GM11168 (cell line): ENCODE data around the gene CLCN7.

Experiments used
- in situ Hi-C: fragments of 300-500 bp; cut with MboI; formaldehyde crosslinking; loops from one replicate; pipeline ENCODE4 v1.12.0; 2022; ENCODE audit warnings: low sequenced_read_pairs; ENCODE audit not compliant: unreplicated experiment

The CLCN7 gene

DNA sequence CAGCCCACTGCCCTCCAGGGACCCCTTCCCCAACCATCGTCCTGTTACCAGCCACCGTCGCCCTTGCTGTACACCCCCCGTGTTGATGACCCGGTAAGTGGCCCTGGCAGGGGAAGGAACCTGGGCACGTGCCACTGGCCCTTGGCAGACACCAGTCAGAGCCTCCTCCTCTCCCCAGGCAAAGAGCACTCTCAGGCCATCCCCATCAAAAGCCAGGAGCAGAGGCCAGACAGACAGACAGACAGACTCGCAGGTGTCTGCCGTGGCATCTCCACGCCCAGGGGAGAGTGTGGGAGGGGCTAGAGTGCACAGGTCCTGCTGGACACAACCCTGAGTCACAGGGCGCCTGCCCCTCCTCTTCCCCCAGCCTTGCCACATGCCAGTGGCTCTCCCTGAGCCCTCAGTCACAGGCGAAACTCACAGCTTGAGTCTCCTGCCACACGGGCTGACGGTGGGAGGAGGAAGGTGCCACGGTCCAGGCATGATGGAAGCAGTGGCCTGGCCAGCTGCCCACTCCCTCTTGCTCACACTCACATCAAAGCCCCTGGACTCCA is 7.8 kb downstream of the CLCN7 start:
- in situ Hi-C loops: no loop called here

- in situ Hi-C loops: no loop called here
These were observed 8.8 kb downstream of the CLCN7 start for GRCh38 chr16:1466054-1466453.

- in situ Hi-C loops: no loop called here
These were observed 9.3 kb downstream of the CLCN7 start for GRCh38 chr16:1465567-1465915.

GRCh38 chr16:1464894-1465566 is 9.8 kb downstream of the CLCN7 start:
- in situ Hi-C loops: no loop called here

GRCh38 chr16:1464196-1464893 is 10.5 kb downstream of the CLCN7 start:
- in situ Hi-C loops: no loop called here

GRCh38 chr16:1461146-1461545 is 13.7 kb downstream of the CLCN7 start:
- in situ Hi-C loops: no loop called here

DNA sequence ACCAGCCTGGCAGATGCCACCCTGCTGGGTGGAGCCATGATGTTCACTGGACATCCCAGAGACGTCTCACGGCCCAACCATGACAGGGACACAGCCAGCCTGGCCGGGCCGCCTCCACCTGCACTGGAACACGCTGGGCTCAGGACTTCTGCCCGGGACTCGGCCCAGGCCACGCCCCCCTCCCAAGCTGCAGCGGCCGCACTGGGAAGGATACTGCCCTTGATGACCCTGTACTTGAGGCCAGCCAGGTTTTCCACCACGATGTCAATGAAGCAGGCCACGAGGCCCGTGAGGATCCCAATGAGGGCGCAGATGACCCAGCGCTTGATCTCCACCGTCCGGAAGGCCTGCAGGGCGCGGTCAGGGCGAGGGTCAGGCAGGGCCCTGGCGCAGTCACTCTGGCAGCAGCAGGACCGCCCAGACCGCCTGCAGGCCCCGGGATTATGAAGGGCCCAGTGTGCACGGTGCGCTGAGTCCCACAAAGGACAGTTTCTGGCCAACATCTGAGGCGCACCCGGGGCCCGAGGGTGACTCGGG is 14.2 kb downstream of the CLCN7 start:
- in situ Hi-C loops: no loop called here

DNA sequence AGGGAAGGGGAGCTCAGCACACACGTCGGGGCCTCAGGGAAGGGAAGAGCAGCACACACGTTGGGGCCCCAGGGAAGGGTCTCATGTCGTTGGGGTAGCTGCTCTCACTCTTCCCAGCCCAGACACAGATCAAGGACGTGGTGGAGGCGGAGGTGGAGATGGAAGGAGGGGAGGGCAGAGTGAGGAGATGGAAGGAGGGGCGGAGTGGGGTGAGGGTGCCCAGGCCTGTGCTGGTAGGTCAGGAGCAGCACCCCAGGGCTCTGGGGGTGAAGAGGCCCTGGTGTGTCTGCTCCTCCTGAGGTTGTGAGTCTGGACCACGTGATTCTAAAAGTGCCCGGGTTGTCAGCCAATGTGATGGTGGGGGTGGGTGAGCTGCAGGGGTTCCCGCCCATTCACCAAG is 14.9 kb downstream of the CLCN7 start:
- in situ Hi-C loops: no loop called here

GRCh38 chr16:1458977-1459341 is 15.9 kb downstream of the CLCN7 start:
- in situ Hi-C loops: no loop called here

DNA sequence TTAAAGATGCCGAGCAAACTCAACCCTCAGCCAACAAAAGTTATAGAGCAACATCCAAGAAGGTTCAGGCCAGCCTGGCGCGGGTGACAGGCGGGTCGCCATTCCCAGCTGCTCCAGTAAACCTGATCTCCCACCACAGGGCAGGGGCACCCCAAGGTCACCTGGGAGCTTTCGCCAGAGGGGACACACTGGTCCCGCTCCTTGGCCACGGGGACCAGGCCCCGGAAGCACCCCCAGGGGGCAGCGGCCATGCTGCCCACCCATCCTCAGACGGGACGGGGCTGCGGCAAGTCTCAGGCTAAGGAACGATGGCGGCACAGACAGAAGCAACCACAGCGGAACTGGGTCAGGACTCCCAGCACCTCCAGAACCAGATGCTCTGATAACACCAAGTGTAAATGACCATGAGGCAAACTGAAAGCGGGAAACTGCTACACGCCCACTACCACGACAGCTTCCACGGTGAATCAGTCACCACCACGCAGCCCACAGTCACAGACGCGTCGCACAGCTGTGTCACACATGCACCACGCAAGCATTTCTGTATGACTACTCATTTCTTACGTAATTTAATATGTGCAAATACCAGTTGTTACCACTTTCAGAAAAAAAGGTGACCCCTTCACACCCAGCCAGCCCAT is 16.4 kb downstream of the CLCN7 start:
- in situ Hi-C loops: no loop called here

DNA sequence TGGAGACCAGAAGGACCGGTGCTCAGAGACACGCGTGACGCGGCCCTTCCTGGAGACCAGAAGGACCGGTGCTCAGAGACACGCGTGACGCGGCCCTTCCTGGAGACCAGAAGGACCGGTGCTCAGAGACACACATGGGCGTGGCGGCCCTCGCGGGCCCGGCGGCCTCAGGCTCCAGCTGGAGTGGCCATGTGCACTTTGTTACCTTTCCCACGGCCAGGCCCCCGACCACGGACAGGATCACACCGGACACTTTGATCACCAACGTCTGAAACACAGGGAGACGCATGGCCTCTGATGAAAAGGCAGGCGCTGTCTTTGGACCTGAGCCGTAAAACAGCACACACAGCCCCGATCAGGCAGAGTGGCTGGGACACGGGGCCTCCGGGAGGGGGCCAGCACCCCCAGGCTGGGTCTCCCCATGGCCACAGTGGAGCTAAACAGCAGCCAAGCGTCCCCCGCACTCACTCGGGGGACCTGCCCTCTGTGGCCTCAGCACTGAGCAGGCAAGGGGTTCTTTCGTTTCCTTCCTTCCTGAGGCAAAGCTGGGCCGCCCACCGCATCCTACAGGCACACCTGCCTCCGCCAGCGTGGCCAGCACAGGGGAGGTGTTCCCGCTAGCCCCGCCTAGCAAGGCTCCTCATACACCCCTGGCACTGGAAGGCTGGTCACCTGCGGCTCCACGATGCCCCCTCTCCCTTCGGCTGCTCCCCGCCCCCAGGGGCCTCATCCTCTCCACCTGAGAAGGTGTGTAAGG is 17.2 kb downstream of the CLCN7 start:
- in situ Hi-C loops: no loop called here

- in situ Hi-C loops: no loop called here
These were observed 17.9 kb downstream of the CLCN7 start for GRCh38 chr16:1456951-1457350.

DNA sequence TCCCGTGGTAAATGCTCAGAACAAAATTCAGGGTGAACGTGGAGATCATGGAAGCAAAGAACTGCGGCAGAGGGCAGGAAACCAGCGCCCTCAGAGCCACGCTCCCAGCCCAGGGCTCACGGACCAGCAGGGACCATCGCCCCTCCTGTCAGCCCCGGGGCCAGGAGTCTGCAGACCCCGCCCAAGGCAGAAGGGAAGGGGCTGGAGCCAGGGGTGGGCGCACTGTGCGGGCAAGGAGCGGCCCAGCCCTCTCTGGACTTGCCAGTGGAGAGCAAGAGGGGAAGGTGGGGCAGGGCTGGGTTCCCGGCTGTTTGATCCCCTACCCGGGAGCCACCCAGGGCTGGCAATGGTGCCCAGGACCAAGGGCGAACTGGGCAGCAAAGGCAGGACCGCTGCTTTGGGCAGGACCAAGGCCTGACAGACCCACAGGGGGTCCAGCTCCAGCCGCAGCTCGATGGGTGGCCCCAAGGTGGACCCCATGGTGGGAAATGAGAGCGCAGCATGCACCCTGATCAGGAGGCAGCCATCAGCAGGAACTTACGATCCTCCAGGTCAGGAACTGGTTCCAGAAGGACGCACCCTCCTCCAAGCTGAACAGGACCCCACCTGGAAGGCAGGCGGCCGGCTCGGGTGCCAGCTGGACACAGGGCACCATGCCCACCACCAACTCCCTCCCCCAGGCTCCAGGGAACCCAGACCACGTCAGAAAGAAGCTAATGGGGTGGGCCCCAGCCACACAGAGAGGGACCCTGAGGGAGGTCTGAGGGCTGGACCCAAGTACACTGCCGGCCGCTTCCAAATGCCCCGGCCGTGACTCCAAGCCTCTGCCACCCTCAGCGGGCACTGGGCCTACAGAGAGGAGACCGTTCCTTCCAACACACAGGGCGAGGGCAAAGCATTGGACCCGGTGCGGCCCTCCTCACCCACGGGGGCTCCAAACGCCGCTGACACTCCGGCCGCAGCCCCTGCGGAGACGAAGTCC is 19.3 kb downstream of the CLCN7 start:
- in situ Hi-C loops: no loop called here

DNA sequence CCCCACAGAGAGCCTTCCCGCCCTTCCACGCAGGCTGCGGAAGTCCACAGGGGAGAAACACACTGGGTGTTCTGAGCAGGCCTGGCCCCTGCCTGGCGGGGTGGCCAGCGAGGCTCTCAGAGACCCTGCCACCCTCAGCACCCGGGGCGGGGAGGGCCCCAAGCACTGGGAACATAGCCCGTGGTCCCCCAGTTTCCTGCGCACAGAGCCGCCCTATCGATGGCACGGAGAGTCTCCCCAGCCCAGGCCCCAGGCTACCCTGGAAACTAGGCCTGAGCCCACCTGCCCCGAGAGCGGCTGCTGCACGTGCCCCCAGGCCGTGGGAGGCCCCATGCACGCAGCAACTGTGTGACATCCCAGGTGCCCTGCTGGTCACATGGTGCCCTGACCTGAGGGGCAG is 20.3 kb downstream of the CLCN7 start:
- in situ Hi-C loops: no loop called here

- in situ Hi-C loops: no loop called here
These were observed 21.5 kb downstream of the CLCN7 start for GRCh38 chr16:1453316-1453715.

DNA sequence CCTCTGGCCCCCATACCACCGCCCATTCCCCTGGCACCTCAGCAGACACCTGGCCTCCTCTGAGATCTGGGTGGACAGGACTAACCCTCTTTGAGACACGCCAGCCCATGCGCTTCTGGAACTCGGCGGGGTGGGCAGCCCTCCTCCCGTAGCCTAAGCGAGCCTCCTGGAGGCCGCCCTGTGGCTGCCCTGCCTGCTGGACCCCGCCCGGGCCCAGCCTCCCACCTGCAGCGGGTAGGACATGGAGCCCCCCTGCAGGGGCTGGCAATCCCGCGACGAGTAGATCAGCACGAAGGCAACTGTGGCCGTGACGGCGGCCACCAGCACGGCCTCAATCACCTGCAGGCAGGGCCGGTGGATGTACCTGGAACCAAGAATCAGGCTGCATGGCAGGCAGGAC is 22.3 kb downstream of the CLCN7 start:
- in situ Hi-C loops: no loop called here

- in situ Hi-C loops: no loop called here
These were observed 23.0 kb downstream of the CLCN7 start for GRCh38 chr16:1451702-1452392.

DNA sequence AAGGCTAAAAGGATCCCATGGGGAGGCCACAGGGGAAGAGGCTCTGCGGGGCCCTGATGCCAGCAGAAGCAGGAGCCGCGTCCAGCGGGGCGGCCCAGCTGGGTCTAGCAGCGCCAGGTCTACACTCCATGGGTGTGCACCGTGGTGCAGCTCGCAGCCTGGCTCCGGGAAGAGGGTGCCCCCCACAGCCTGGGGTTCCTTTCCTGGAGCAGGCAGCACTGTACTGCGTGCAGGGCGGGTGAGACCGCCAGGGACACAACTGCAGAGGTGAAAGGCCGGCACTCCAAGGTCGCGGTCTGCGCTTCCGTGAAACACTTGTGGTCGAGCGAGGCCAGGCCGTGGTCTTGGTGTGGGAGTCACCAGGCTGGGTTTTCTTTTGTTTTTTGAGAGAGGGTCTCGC is 24.0 kb downstream of the CLCN7 start:
- in situ Hi-C loops: no loop called here

DNA sequence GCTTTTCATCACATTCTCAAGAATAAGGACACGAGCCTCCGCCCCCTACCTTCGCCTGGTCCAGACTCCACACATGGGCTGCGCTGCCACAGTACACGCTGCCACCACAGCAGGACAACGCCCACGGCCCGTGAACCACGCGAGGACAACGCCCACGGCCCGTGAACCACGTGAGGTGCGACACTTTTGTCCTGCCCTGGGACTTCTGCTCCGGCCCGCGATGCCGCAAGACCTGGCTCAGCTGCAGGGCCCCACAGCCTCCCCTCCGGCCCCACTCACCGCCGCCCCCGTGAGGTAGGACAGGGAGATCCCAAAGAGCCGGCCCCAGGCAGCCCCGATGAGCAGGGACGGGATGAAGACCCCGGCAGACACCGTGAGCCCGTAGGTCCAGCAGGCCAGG is 24.6 kb downstream of the CLCN7 start:
- in situ Hi-C loops: no loop called here
